Uterus (tissue), 2 donors: Measurements from ENCODE around the gene RASD2.

Experiments
- CTCF ChIP-seq, 4 experiments: fragments of 200-600 bp in 2 of 4; fragments of 450-650 bp in 2 of 4; sonication (generic) in 2 of 4; IDR thresholded peaks; one replicate each; pipeline ENCODE4 v1.5.1; 2016 to 2019; ENCODE audit warnings: antibody characterized with exemption in 4 of 4, mild to moderate bottlenecking in 2 of 4, moderate library complexity in 1 of 4
- POLR2A ChIP-seq, 2 donors: fragments of 450-650 bp; IDR thresholded peaks; one replicate each; pipeline ENCODE4 v1.6.1; 2016; ENCODE audit warnings: antibody characterized with exemption in 2 of 2, mild to moderate bottlenecking in 1 of 2, moderate library complexity in 1 of 2

- TF ChIP-seq CTCF (IDR thresholded peaks at IDR 0.05) (no peak), POLR2A (IDR thresholded peaks at IDR 0.05) (no peak)
These were observed 37.8 kb upstream of the RASD2 start for GRCh38 chr22:35502836-35503235.
